HG02678 (cell line): Measurements from ENCODE around the gene CPNE9.

Source experiments
- ATAC-seq: cut with Tn5 transposase; IDR thresholded peaks from one replicate; pipeline ENCODE4 v1.9.1; 2021; ENCODE audit warnings: mild to moderate bottlenecking, moderate library complexity; ENCODE audit not compliant: unreplicated experiment

Gene CPNE9, protein sequence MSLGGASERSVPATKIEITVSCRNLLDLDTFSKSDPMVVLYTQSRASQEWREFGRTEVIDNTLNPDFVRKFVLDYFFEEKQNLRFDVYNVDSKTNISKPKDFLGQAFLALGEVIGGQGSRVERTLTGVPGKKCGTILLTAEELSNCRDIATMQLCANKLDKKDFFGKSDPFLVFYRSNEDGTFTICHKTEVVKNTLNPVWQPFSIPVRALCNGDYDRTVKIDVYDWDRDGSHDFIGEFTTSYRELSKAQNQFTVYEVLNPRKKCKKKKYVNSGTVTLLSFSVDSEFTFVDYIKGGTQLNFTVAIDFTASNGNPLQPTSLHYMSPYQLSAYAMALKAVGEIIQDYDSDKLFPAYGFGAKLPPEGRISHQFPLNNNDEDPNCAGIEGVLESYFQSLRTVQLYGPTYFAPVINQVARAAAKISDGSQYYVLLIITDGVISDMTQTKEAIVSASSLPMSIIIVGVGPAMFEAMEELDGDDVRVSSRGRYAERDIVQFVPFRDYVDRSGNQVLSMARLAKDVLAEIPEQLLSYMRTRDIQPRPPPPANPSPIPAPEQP

DNA sequence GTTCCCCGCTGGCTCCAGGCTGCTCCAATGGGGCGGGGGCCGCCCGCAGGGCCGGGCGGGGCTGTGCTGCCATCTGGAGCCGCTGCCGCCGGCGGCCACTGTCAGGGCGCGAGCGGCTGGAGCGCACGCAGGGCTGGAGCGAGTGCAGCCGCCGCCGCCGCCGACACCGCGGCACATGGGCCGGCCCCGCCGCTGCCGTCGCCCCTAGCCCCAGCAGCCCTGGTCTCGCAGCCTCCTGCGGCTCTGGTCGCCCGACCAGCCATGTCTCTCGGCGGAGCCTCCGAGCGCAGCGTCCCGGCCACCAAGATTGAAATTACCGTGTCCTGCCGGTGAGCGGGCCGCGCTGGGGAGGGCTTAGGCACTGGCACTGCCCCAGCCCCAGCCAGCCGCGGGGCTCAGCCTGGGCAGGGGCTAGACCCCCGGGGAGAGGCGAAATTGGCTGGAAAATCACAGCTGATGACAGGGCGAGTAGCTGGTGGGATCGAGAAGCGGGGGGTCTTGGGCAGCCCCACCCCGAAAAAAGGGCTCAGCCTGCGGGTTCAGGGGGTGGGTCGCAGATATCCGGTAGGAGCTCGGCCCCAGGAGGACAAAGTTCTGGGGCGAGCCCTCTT, at the start of gene CPNE9:
Gene CPNE9 (plus strand): TSS at position 98 of the 611 bp plus-strand sequence. CDS start 164 bp downstream, at position 262.
- no peak for ATAC-seq

DNA sequence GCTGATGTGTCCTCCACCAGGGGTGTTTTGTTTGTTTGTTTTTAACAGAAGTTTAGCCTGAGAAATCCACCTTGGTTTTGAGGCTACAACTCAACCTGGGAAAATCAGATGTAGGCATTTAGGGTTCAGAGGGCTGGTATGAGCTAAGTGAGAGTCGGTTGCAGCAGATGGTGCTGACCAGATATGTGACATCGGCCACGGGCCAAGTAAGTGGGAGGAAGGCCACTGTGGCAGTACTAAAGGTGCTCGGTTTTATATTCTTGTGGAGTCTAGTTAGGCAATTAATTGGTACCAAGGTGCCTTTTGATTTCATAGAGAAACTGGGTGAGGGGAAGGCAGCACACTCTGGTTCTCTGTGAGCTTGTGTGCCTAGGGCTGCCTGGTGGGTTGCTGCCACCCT, 43.8 kb upstream of the CPNE9 start:
- no peak for ATAC-seq

DNA sequence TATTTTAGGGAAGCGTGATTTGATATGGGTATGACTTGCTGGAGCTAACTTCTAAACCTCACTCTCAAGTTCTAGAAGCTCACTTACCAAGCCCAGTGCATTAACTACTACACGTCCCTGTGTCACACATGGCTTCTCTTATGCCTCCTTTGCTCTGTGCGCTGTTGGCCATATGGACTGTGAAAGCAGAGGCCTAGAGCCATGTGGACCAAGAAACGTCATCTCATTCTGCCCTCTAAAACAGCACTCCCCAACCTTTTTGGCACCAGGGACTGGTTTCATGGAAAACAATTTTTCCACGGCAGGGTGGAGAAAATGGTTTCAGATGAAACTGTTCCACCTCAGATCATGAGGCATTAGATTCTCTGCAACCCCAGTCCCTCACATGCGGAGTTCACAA, 42.7 kb upstream of the CPNE9 start:
- ATAC-seq: no peak

DNA sequence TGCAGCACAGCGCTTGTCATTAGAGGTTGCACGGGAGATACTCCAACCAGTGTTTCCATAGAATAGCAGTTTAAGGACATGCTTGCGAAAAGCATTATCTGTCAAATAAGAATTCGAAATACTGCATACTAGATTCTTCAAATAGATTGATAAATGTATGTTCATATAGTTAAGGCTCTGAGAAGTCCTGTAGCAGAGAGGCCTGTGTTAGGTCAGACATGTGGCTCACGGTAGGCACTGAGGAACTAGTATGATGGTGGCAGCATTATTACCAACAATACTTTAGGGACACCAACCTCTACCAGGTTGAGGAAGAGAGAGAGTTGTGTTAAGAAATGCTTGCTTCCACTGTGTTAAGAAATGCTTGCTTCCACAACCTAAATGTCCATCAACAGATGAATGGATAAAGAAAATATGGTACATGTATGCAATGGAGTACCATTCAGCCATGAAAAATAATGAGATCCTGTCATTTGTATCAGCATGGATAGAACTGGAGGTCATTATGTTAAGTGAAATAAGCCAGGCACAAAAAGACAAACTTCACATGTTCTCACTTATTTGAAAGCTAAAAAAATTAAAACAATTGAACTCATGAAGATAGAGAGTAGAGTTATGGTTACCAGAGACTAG, 39.4 kb upstream of the CPNE9 start:
- no peak for ATAC-seq

DNA sequence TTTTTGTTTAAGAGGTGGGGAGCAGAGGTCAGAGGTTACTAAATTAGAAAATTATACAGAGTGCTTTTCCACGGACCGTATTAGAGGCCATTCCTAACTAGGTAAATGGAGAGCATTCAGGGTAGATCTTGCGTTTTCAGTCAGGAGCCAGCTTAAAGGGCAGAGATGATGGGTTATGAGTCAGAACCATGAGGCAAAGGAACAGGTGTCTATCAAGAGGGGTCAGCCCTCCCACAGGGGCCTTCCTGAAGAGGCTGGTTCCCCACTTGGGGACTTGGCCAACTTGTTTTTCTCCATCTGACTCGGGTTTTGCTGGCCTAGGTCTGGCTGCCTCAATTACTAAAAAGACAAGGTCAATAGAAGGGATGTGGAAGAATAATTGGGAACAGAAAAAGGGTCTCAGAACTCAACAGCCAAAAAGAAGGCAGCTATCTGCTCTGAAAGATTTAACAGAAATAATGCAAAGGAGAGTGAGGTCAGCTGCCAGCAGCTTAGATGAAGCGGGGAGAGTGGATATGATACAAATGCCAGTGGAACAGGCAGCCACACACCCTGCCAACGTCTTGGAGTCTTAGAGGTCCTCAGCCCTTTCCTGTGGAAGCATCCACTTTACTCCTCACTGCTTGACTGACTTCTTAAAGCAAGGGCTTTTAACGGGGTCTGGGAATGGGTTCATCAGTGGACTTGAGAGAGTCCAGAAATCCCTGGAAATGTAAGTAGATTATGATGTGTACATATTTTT, 36.8 kb upstream of the CPNE9 start:
- ATAC-seq: no peak

DNA sequence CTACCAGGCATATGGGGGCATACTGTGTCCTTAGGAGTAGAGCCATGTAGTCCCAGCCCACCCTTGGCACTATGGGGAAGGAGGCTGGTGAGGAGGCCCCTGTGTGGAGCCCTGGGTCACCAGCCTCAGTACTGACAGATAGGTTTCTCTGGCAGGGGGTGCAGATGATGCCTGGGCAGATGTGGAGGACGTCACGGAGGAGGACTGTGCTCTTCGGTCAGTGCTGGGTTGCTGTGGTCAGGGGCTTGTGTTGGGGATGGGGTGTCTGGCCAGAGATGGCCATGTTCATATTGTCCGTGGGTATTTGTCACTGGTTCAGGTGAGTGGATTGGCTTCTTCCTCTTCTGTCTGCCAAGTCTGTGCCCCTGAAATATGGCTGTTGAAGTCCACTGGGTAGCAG, 34.4 kb upstream of the CPNE9 start:
- no peak for ATAC-seq

DNA sequence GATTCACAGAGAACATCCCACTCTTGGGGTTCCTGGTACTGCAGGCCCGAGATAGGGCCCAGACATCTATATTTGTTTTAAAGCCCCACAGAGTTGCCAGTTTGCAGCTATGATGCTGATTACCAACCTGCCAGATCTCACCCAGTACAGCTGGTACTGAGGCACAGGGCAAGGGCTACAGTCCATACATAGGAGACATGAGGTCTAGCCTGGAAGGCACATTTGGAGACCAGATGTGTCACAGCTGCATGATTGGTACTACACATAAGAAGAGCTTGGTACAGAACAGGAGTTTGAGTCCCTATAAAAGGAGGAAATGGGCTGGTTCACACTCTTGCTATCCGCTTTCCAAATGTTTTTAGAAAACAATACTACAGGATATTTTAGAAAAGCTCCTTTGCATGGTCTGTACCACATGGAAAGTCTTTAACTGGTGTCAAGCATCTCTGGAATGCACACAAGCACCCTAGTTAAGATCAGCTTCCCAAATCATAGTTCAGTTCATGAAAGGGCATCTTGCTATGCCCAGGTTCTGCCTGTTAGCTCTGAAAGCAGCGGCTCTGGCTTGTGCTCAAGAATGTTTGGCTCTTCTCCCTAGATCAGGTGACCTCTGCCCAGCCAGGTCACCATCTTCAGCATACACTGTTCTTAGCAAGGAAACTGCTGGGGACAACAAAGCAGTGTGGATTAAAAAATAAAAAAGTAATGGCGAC, 33.8 kb upstream of the CPNE9 start:
- ATAC-seq: no peak

DNA sequence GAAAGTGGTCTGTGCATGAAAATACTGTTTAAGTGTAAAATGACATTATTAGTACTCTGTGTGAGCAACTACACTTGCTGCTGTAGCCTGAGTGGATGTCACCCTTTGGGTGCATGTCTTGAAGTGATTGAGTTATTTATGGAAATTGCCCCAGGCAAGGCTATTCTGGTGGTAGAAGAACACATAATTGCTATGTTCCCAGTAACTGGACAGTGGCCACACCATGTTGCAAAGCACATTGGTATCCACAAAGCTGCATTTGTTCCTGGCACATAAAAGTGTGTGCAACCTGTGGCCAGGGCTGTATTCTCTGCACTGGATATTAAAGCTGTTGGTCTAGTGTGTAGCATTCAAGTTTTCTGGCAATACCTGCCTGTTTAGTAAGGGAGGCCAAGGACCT, 30.6 kb upstream of the CPNE9 start:
- ATAC-seq: no peak

DNA sequence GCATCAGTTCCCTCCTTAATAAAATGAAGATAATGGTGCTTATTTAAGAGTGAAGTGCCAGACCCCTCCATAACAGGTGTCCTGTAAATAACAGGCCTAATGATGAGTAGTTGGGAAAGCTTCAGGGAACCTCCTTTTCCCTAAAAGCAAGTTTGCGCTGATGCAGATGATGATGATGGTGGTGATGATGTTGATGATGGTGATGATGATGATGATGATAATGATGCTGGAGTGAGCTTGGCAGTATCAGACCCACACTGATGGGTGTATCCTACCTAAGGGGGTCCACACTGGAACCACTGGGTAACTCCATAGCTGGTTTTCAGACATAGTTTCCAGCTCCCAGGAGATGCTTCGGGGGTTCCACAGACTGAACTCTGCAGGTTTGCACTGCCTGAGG, 29.9 kb upstream of the CPNE9 start:
- ATAC-seq: no peak

DNA sequence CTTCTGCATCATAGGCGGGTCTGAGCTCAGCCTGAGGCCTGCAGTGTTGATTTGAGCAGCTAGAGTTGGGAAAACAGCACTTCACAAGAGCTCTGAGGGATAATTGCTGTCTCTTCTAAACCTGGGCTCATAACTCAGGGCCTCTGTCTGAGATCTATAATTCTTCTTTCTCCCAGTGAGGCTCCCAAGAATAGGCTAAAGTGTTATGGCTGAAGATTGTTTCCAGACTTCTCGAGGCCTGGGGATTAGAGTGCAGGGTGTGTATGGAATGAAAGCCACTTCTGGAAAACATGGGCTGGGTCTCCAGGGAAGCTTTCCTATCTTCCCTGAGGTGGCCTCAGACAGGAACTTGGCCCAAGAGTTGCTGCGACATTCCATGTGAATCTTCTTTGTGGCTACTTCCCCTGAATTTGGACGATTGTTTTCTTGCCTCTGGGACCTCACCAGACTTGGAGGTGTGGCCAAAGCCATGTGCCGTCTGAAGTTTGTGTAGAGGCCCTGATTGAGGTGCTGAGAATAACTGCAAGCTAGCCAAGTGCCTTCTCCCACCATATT, 27.8 kb upstream of the CPNE9 start:
- no peak for ATAC-seq

DNA sequence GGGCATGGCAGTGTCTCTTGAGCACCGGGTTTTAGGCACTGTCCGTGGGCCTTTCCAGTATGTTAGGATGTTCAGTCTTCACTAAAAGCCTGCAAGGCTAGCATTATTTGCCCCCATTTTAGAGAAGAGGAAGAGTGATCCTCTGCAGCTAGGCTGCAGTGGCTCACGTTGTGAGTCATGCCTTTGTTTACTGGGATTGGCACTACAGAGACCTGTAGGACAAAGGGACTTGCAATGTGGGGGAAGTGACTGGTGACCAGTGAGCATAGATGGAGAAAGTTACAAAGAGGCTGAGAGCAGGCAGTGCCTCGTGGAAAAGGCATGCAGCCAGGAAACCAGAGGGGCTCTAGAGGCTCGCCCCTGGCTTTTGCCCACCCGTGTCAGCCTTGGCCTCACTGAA, 26.8 kb upstream of the CPNE9 start:
- no peak for ATAC-seq

DNA sequence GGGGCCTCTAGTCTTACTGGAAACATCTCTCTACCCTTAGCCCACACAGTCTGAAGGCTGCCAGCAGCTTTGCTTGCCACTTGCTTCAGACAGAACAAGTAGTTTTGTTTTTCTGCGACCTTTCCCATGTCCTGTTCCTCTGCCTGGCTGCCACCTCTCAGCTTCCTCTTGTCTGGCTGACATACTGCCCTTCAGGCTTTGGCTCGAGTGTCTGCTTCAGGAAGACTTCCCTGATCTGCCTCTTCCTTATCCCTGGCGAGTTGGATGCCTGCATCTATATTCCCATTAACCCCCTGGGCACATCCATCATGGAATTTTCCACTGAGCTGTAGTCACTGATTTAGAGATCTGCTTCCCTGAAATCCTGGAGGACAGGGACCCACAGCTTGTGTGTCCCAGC, 25.1 kb upstream of the CPNE9 start:
- no peak for ATAC-seq

DNA sequence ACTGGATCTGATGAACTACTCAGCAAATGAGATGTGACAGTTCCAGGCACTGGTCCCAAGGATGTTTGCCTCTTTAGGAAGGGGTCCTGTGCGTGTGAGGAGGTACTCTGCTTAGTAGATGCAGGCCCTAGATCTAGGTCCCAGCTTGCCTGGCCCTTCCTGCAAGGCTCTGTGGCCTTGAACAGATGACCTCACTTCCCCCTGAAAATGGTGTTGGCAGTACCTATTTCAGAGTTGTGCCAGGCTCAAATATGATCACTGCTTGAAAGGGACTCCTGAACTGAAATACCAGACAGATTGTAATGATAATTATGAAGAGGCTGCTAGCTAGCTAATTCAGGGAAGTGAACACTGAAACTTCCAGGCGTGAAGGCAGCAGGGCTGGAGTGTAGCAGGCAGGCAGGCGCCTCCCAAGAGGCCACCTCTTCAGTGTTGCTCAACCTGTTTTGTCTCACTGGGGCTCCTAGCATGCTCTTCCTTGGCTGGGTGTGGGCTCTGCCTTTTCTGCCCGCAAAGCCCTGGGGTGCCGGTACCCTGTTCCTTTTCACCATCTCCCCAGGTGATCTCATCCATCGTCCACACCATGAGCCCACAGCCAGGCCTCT, 24.1 kb upstream of the CPNE9 start:
- ATAC-seq: no peak

DNA sequence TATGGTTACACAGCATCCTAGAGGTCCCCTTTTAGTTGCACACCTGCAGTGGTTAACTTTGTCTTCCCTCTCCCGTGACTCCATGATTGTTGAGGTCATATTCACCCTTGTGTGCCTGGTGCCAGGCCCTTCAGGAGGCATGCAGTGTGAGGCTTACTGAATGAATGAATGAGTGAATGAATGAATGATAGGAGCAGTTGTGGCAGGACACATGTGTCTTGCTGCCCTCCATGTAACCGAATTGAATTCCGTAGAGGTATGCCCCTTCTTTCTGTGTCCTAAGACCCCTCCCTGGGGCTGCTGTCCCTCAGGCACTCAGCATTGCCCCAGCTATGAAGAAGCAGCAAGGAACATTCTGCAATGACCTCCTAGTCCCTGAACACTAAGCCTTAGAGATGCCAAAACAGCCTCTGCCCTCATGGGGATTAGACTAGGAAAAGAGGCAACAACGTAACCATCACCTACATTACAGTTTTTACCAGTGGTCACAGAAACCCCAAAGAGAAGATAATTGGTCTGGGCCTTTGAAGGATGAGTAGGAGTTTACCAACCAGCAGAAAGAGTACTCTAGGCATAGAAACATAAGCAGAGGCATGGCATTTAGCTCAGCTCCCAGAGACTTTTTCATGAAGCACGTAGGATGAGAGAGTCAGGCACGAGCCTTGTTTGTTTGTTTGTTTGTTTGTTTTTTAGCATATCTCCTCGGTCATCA, 22.5 kb upstream of the CPNE9 start:
- ATAC-seq: no peak

DNA sequence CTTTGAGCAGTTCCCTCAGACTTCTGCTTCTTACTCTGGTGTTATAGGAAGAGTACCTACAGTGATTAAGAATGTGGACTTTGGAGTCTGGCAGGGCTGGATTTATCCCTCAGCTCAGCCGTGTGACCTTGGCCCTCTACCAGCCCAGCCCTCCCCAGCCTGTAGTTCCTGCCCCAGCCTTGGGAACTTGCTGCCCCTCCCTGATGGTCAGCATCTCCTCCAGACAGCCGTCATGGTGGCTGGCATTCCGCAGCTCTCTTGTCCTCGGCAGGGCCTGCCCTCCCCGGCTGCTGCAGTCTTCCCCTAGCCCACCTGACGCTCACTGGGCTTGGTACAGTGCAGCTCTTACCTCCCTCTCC, 21.9 kb upstream of the CPNE9 start:
- ATAC-seq: no peak

DNA sequence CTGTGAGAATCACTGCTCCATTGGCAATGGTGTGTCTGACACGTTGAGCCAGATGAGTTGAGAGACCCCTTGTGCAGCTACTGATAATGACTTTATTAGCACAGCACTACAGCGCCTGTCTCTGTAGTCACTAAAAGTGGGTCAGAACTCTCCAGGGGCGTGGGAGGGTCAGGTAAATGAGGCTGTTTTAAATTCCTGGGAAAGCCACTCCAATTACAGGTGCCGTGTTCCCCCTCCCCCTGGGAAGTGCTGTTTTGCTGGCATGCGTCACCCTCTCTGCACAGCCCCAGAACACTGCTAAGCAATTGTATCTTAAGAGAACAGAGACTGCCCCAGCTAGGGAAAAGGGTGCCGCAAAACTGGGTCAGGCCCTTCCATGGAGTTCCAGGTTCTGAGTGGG, 21.5 kb upstream of the CPNE9 start:
- ATAC-seq: no peak

DNA sequence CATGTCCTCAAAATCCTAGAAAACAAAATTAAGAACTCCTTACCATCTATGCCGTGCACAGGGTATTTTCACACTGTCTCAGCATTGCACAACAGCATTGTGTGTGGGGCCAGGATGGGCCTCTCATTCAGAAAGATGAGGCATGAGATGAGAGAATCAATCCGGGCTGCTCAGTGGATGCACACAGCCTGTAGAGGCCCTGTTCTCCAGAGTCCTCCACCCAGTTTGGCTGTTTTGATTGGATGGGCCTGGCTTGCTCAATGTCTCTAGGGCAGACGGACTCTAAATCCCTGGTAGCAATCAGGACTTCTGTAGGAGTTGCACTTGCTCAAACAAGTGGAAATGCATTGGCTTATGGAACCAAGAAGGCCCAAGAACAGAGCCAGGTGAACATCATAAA, 20.2 kb upstream of the CPNE9 start:
- no peak for ATAC-seq

DNA sequence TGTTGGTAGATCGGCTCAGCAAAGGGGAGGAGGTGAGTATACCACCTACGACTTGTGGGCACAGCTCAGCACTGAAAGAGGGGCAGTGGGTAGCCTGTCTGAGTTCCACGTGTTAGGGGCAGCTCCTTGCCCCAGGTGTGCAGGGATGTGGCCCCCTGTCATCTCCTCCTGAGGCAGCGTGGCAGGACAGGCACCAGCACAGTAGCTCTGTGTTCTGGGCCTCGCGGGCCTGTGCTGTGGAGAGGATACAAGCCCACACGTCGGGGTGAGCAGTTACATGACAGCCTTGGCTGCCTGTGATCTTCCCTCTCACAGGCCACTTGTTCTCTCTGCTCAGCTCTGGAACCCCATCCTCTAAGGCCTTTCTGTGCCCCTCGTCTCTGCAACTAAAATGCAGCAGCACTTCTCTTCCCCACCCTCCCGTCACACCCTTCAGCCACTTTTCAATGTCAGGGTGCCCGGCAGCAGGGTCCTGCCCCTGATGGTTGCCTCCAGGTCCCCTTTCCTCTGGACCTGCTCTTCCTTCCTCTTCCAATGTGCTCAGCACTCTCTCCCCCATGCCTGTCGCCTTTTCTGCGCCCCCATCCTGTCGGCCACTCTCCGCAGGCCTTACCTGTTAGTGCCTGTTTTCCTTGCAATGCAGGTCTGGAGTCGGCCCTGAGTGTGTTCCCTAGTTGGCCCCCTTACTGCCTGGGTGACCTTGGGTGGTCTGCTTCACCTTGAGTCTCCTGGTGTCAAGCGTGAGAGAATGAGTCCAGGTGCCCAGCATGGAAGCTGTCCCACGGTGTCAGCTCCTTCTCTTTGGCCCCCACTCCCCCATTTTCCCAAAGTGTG, 18.2 kb upstream of the CPNE9 start:
- ATAC-seq: no peak
